ENCODE measurements around the gene PHRF1.

PHRF1 gene

GRCh38 chr11:655036-655726, 78.9 kb downstream of the PHRF1 start:
- H3K4me3 ChIP-seq (ENCODE audit: low read depth, low read length), result no peak overlapping the region
- TF ChIP-seq CTCF (IDR thresholded peaks at IDR 0.05; ENCODE audit: low read depth, low read length), result no peak

- TF ChIP-seq CTCF (IDR thresholded peaks at IDR 0.05; ENCODE audit: low read depth, low read length), result no peak
- no peak overlapping the region for H3K4me3 ChIP-seq (ENCODE audit: low read depth, low read length)
Observed at GRCh38 chr11:656426-656825, 80.2 kb downstream of the PHRF1 start.

DNA sequence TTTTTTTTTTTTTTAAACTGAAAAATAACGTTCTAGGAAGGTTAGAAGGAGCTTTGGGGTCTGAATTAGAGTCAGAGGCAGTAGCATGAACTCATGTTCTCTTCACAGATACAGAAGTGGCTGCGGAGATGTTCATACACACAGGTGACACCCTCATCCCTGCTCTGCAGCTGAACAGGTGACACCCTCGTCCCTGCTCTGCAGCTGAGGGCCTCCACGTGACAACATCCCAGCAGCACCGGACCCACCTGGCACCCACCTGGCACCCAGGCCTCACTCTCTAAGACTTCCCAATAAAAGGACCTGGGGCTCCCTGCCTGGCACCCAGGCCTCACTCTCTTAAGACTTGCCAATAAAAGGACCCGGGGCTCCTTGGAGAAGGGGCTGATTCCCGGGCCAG, 80.6 kb downstream of the PHRF1 start:
- H3K4me3 ChIP-seq (ENCODE audit: low read depth, low read length), result no peak overlapping the region
- TF ChIP-seq CTCF (IDR thresholded peaks at IDR 0.05; ENCODE audit: low read depth, low read length), result no peak

- no peak overlapping the region for H3K4me3 ChIP-seq (ENCODE audit: low read depth, low read length)
- no peak for TF ChIP-seq CTCF (IDR thresholded peaks at IDR 0.05; ENCODE audit: low read depth, low read length)
Observed at GRCh38 chr11:657691-658126, 81.4 kb downstream of the PHRF1 start.

DNA sequence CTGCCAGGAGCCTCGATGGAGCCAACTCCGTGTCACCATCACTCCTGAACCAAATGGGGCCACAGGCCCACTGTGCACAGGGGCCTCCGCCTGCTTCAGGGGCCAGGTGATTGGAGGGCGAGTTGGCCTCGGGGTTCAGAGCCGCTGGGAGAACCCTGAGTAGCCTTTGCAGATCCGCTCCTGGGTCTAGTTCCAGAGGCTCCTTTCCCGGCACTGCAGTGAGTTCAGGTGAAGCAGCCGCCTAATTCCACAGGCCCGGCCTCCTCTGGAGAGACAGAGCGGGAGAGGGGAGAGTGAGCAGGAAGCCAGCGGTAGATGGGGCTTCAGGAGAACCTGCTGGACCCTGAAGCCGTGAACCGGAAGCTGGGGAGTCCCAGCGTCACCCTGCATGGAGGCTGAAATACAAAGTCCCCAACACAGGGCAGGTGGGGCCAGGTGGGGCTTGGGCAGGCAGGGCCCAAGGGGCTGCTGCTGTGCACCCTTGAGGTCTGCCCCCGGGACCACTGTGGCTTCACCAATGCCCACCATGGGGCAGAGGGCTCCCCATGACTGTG, 83.3 kb downstream of the PHRF1 start:
- H3K4me3 ChIP-seq (ENCODE audit: low read depth, low read length), result no peak overlapping the region

GRCh38 chr11:660281-660680, 84.0 kb downstream of the PHRF1 start:
- TF ChIP-seq CTCF (IDR thresholded peaks at IDR 0.05; ENCODE audit: low read depth, low read length), result no peak
- no peak overlapping the region for H3K4me3 ChIP-seq (ENCODE audit: low read depth, low read length)

More for the DNA sequence above, 83.3 kb downstream of the PHRF1 start:
- no peak for TF ChIP-seq CTCF (IDR thresholded peaks at IDR 0.05; ENCODE audit: low read depth, low read length)

GRCh38 chr11:660681-661444, 84.6 kb downstream of the PHRF1 start:
- TF ChIP-seq CTCF (IDR thresholded peaks at IDR 0.05; ENCODE audit: low read depth, low read length), result no peak
- no peak overlapping the region for H3K4me3 ChIP-seq (ENCODE audit: low read depth, low read length)

All from WI38 (cell line).